K562 (cell line): ENCODE results near the gene CYFIP2.

Source experiments
- ELF1 ChIP-seq: fragments of 200-800 bp; sonication (Bioruptor generic); IDR thresholded peaks from 2 replicates; pipeline ENCODE4 v1.6.1; 2016; ENCODE audit warnings: missing genetic modification characterization, missing compliant biosample characterization
- EP300 ChIP-seq: IDR thresholded peaks from 2 replicates; pipeline ENCODE4 v1.6.1; 2012; ENCODE audit warnings: low read length, improper control_type of control experiment
- TF ChIP-seq, protein P1 (sequence below): fragments of 150-350 bp; conservative IDR thresholded peaks from 2 replicates; pipeline ENCODE4 v1.6.1; 2014; ENCODE audit warnings: low read length

DNA sequence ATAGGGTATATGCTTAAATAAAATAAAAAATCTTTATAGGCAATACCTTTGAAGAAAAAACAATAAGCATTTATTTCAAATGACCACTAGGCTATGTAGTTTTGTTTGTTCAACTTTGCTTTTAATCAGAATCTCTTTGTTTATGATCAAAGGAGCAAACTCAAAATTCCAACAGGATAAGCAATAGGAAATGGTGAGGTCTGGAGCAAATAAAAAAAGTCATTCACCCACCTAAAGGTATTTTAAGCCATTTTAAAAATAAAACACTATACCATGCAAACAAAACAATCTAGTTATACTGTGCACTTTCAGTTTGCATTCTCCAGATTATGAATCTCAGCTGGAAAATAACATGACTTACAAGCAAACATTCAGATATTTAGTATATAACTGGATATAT is 35.3 kb upstream of the CYFIP2 start:
- TF ChIP-seq ELF1 (tag) (no peak), EP300 (no peak)
- TF ChIP-seq, protein P1, sequence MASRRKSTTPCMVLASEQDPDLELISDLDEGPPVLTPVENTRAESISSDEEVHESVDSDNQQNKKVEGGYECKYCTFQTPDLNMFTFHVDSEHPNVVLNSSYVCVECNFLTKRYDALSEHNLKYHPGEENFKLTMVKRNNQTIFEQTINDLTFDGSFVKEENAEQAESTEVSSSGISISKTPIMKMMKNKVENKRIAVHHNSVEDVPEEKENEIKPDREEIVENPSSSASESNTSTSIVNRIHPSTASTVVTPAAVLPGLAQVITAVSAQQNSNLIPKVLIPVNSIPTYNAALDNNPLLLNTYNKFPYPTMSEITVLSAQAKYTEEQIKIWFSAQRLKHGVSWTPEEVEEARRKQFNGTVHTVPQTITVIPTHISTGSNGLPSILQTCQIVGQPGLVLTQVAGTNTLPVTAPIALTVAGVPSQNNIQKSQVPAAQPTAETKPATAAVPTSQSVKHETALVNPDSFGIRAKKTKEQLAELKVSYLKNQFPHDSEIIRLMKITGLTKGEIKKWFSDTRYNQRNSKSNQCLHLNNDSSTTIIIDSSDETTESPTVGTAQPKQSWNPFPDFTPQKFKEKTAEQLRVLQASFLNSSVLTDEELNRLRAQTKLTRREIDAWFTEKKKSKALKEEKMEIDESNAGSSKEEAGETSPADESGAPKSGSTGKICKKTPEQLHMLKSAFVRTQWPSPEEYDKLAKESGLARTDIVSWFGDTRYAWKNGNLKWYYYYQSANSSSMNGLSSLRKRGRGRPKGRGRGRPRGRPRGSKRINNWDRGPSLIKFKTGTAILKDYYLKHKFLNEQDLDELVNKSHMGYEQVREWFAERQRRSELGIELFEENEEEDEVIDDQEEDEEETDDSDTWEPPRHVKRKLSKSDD, result no peak
